Muscle layer of duodenum (tissue), 2 donors: ENCODE data around the gene SH3RF3.

ENCODE experiments used
- H3K27ac ChIP-seq: one replicate; pipeline ENCODE4 v1.7.0; 2013; ENCODE audit warnings: mild to moderate bottlenecking, low read length
- H3K27me3 ChIP-seq: one replicate; pipeline ENCODE4 v1.7.0; 2013; ENCODE audit warnings: low read depth, mild to moderate bottlenecking, control low read depth, low read length
- H3K36me3 ChIP-seq, 2 donors: one replicate each; pipeline ENCODE4 v1.7.0; 2013; ENCODE audit warnings: low read length in 2 of 2, control low read depth in 1 of 2, mild to moderate bottlenecking in 1 of 2; ENCODE audit not compliant: insufficient read depth in 2 of 2, control insufficient read depth in 1 of 2
- H3K4me1 ChIP-seq, 2 donors: one replicate each; pipeline ENCODE4 v1.7.0; 2013; ENCODE audit warnings: low read length in 2 of 2, mild to moderate bottlenecking in 2 of 2, control low read depth in 1 of 2, moderate library complexity in 1 of 2; ENCODE audit not compliant: insufficient read depth in 2 of 2, control insufficient read depth in 1 of 2
- H3K4me3 ChIP-seq, 2 donors: one replicate each; pipeline ENCODE4 v1.7.0; 2013; ENCODE audit warnings: low read length in 2 of 2, low read depth in 1 of 2, mild to moderate bottlenecking in 1 of 2
- H3K9me3 ChIP-seq, 2 donors: one replicate each; pipeline ENCODE4 v1.7.0; 2013; ENCODE audit warnings: low read length in 2 of 2, control low read depth in 1 of 2, mild to moderate bottlenecking in 1 of 2; ENCODE audit not compliant: control insufficient read depth in 1 of 2
- donor health status: healthy.

Gene SH3RF3

GRCh38 chr2:109272461-109272860 lies 143.5 kb downstream of the SH3RF3 start:
- Histone ChIP-seq H3K9me3 (no peaks in the 10 kb centered on the region), H3K27ac (no peak overlapping the region), H3K4me1 (peaks cover 0 to 8% of the 10 kb centered on the region in 2 donors), H3K4me3 (no peak overlapping the region), H3K36me3 (no peaks in the 10 kb centered on the region), H3K27me3 (no peaks in the 10 kb centered on the region)

- Histone ChIP-seq H3K4me1 (peaks cover 0 to 8% of the 10 kb centered on the region in 2 donors), H3K4me3 (no peak overlapping the region), H3K27me3 (no peaks in the 10 kb centered on the region), H3K36me3 (no peaks in the 10 kb centered on the region), H3K9me3 (no peaks in the 10 kb centered on the region), H3K27ac (no peak overlapping the region)
Observed at GRCh38 chr2:109275120-109276012, 146.4 kb downstream of the SH3RF3 start.

GRCh38 chr2:109277406-109277805 lies 148.4 kb downstream of the SH3RF3 start:
- H3K9me3 ChIP-seq: no peaks in the 10 kb centered on the region
- no peak overlapping the region for H3K27ac ChIP-seq
- H3K36me3 ChIP-seq: no peaks in the 10 kb centered on the region
- H3K27me3 ChIP-seq: no peaks in the 10 kb centered on the region
- H3K4me3 ChIP-seq: no peak overlapping the region
- no peaks in the 10 kb centered on the region for H3K4me1 ChIP-seq

- peaks cover 2 to 6% of the 10 kb centered on the region in 2 donors for H3K4me1 ChIP-seq
- no peaks in the 10 kb centered on the region for H3K27me3 ChIP-seq
- H3K9me3 ChIP-seq: no peaks in the 10 kb centered on the region
- no peak overlapping the region for H3K4me3 ChIP-seq
- no peaks in the 10 kb centered on the region for H3K36me3 ChIP-seq
- no peak overlapping the region for H3K27ac ChIP-seq
Observed at GRCh38 chr2:109279243-109279860, 150.3 kb downstream of the SH3RF3 start.

- Histone ChIP-seq H3K4me1 (peaks cover 5 to 21% of the 10 kb centered on the region in 2 donors), H3K27ac (no peak overlapping the region), H3K36me3 (no peaks in the 10 kb centered on the region), H3K27me3 (no peaks in the 10 kb centered on the region), H3K9me3 (no peaks in the 10 kb centered on the region), H3K4me3 (no peak overlapping the region)
Observed at GRCh38 chr2:109280804-109281203, 151.8 kb downstream of the SH3RF3 start.

- H3K27me3 ChIP-seq: no peaks in the 10 kb centered on the region
- H3K4me3 ChIP-seq: no peak overlapping the region
- no peaks in the 10 kb centered on the region for H3K9me3 ChIP-seq
- H3K36me3 ChIP-seq: no peaks in the 10 kb centered on the region
- H3K4me1 ChIP-seq: peaks cover 5 to 22% of the 10 kb centered on the region in 2 donors
- no peak overlapping the region for H3K27ac ChIP-seq
Observed at GRCh38 chr2:109282360-109282759, 153.4 kb downstream of the SH3RF3 start.

GRCh38 chr2:109282865-109283264 lies 153.9 kb downstream of the SH3RF3 start:
- no peak overlapping the region for H3K27ac ChIP-seq
- no peaks in the 10 kb centered on the region for H3K27me3 ChIP-seq

GRCh38 chr2:109284826-109285225 lies 155.8 kb downstream of the SH3RF3 start:
- peaks cover 5 to 22% of the 10 kb centered on the region in 2 donors for H3K4me1 ChIP-seq
- no peaks in the 10 kb centered on the region for H3K9me3 ChIP-seq
- H3K27ac ChIP-seq: no peak overlapping the region

More at GRCh38 chr2:109282865-109283264, 153.9 kb downstream of the SH3RF3 start:
- Histone ChIP-seq H3K9me3 (no peaks in the 10 kb centered on the region), H3K4me1 (peaks cover 5 to 22% of the 10 kb centered on the region in 2 donors), H3K36me3 (no peaks in the 10 kb centered on the region), H3K4me3 (no peak overlapping the region)

GRCh38 chr2:109285244-109285651 lies 156.2 kb downstream of the SH3RF3 start:
- no peaks in the 10 kb centered on the region for H3K27me3 ChIP-seq
- no peak overlapping the region for H3K4me3 ChIP-seq
- peaks cover 5 to 22% of the 10 kb centered on the region in 2 donors for H3K4me1 ChIP-seq
- no peaks in the 10 kb centered on the region for H3K36me3 ChIP-seq
- no peak overlapping the region for H3K27ac ChIP-seq
- H3K9me3 ChIP-seq: no peaks in the 10 kb centered on the region

More at GRCh38 chr2:109284826-109285225, 155.8 kb downstream of the SH3RF3 start:
- H3K36me3 ChIP-seq: no peaks in the 10 kb centered on the region
- no peaks in the 10 kb centered on the region for H3K27me3 ChIP-seq
- no peak overlapping the region for H3K4me3 ChIP-seq

- H3K9me3 ChIP-seq: no peaks in the 10 kb centered on the region
- no peaks in the 10 kb centered on the region for H3K27me3 ChIP-seq
- H3K4me1 ChIP-seq: peaks cover 5 to 27% of the 10 kb centered on the region in 2 donors
- H3K27ac ChIP-seq: no peak overlapping the region
- no peaks in the 10 kb centered on the region for H3K36me3 ChIP-seq
- no peak overlapping the region for H3K4me3 ChIP-seq
Observed at GRCh38 chr2:109287413-109287812, 158.4 kb downstream of the SH3RF3 start.

- H3K27me3 ChIP-seq: no peaks in the 10 kb centered on the region
- H3K27ac ChIP-seq: no peak overlapping the region
- H3K4me1 ChIP-seq: peaks cover 5 to 27% of the 10 kb centered on the region in 2 donors
- no peaks in the 10 kb centered on the region for H3K36me3 ChIP-seq
- no peaks in the 10 kb centered on the region for H3K9me3 ChIP-seq
- H3K4me3 ChIP-seq: no peak overlapping the region
Observed at GRCh38 chr2:109287838-109288237, 158.8 kb downstream of the SH3RF3 start.
